Measurements from ENCODE around the gene CDKN3.
"Not testable (repeated sequence)": the region's sequence is repeated elsewhere in the genome, so short reads cannot be mapped to it uniquely, and the experiment has no call there.

CDKN3 gene

GRCh38 chr14:54424479-54424901 is 27.7 kb downstream of the CDKN3 start:
- no peak for FAIRE-seq

GRCh38 chr14:54425068-54425467 is 28.3 kb downstream of the CDKN3 start:
- no peak for FAIRE-seq

DNA sequence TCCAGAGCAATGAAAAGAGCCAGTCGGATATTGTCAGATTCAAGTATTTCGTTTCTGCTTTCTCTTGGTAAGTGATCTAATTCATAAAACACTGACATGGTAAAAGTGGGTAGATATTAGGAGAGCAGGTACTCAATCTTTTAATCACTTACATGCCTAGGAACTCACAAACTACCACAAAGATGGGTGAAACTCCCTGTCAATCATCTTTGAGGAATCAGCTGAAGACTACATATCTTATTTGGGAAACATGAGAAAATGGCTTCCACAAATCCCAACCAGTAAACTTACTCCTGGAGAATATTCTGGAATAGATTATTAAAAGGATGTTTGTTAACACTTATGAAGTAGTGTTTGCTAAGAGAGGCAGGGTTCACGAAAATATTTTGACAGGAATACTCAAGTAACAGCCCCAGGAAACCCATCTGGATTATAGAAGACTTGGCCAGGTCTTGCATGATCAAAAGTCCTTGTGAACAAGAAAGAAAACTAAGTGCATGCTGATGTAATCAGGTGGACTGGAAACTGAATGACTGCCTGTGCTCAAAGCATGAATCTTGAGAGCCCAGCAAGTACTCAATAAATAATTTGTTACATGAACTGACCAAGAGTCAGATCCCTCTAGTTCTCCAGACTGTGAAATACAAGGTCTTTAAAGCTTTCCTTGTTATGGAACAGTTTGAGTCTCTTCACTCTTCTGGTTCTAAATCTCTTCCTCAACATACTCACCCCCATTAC is 28.9 kb downstream of the CDKN3 start:
- FAIRE-seq: no peak

DNA sequence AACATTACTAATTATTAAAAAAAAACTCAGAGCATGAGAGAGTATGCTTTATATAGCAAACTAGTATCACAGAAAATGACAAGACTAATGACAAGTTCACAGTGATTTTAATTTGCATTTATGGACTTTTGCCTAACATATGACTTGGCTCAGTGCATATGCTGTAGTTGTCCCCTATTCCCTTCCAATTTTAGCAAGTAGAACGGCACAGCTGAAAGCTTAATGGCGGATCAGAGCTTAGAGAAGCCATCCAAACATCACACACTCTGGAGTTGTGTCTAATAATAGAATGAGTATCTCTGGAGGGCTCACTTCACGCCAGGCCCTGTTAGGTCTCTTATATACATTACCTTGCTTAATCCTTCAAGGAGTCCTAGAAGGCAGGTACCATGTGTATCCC is 31.1 kb downstream of the CDKN3 start:
- no peak for FAIRE-seq

DNA sequence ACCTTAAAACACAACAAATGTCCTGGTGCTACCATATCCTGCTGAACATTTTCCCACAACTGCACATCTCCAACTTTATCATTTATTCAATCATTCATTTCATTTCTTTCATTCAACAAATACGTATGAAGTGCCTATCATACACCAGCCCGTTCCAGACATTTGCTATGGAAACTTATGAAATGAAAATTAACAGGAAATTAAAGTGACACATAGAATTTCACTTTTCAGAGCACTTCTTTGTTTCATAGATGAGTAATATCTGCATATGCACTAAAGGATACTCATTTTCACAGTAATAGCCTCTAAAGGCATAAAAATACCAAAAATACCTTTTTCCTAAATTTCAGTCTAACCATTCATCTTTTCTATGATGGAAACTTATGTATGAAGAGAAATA is 31.7 kb downstream of the CDKN3 start:
- FAIRE-seq: no peak

- no peak for FAIRE-seq
These were observed 38.7 kb downstream of the CDKN3 start for GRCh38 chr14:54435500-54435981.

GRCh38 chr14:54437954-54438353 is 41.1 kb downstream of the CDKN3 start:
- FAIRE-seq: not testable (repeated sequence)

GRCh38 chr14:54438703-54439102 is 41.9 kb downstream of the CDKN3 start:
- FAIRE-seq: no peak

DNA sequence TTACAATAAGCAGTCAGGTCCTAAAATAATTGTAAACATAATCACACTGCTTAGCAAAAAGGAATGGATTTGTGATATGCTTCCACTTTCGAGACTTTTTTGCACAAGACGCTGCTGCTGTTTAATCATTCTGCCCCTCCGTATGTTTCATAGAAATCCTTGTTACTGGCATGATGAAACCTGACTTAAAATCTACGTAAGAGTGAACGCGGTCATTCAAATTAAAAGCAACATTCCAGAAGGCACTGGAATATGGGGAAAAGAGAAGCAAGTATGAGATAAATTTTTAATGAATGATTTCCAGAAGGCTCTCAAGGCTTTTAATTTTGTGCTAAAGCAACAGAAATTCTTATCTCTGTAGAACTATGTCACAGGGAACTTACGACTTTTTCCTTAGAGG is 43.2 kb downstream of the CDKN3 start:
- no peak for FAIRE-seq

DNA sequence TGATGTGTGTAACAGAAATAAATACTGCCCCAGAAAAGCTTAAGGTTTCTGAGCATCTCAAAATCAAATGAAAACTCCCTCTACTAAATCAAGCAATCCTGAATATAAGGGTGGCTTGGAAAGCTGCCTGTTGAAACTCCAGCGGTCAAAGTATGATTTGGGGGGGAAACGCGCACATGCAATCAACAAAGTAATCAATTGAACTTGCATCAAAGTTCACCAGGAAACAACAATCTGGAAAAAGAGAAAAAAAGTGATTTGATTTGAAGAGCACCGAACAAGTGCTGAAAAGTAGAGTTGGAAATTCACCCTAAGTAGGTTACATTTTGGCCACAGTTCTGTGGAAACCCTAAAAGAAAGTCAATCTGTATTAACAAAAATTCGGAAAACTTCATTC is 43.7 kb downstream of the CDKN3 start:
- no peak for FAIRE-seq

DNA sequence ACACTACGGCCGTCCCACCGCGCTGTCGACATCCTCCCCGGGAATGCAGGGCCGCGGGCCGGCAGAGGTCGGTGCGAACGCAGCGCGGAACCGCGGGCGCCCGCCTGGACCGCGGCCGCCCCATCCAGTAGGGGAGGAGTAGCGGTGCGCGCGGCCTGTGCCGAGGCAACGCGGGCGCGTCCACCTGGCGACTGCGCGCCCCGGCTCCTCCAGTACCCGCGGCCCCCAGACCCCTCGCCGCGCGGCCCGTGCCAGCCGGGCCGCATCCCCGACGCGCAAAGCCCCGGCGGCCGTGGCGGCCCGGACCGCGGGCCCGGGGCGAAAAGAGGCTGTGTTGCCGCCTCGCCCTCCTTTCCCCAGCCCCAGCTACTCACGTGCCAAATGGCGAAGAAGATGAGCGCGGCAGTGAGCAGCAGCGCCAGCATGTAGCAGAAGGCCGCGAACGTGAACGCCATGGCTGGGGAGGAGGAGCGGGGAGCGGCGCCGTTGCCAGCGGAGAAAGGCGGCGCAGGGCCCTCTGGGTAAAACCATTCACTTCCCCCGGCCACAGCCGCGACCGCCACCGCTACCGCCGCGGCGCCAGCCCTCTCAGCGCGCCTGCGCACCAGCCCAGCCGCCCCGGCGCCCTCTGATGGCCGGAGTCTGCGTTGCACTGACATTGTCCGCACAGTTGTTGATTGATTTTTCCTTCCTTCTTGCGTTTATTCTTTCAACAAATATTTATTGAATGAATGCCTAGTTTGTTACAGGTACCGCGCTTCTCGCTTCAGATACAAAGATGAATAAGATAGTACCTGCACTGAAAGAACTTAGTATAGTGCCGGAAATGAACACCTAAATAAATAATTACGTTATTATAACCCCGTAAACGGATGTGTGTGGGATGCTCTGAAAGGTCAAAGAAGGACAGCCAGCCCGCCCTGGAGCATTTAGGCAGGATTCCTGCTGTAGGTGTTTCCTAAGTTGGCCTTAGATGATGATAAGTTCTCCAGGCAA is 44.4 kb downstream of the CDKN3 start, which contains the start of gene CNIH1:
Gene CNIH1 (minus strand): TSS at position 502 of the 996 bp plus-strand sequence. CDS start 47 bp downstream, at position 455.
- FAIRE-seq: no peak

GRCh38 chr14:54442961-54443360 is 46.2 kb downstream of the CDKN3 start:
- FAIRE-seq: not testable (repeated sequence)

DNA sequence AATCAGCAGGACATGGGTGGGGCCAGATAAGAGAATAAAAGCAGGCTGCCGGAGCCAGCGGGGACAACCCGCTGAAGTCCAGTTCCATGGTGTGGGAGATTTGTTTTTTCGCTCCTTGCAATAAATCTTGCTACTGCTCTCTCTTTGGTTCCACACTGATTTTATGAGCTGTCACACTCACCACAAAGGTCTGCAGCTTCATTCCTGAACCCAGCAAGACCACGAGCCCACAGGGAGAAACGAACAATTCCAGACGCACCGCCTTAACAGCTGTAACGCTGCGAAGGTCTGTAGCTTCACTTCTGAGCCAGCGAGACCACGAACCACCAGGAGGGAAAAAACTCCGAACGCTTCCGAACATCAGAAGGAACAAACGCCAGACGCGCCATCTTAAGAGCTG is 47.2 kb downstream of the CDKN3 start:
- FAIRE-seq: no peak

GRCh38 chr14:54444681-54445080 is 47.9 kb downstream of the CDKN3 start:
- no peak for FAIRE-seq

DNA sequence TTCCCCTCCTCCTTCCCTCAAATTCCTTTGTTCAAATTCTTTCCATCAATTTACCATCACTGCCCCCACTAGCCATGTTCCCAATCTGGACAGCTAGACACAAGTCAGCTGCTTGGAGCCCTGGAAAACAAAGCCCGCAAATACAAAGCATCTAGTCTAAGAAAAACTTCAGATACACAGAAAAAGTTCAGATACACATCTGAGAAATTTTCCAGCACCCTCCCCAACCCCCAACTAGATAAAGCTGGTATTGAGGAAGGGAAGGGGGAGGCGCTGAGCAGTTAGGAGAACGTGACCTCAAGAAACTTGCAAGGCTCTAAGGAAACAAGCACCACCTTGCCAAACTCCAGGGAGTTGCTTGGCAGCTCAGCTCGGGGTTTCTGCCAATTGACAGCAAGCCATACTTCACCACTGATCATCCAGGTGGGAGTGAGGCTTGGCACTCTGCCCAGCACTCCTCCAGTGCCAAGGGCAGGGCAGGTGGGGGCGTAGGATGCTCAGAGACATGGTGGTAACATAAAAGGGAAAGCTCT is 49.4 kb downstream of the CDKN3 start:
- FAIRE-seq: no peak

- no peak for FAIRE-seq
These were observed 50.5 kb downstream of the CDKN3 start for GRCh38 chr14:54447231-54447692.

- FAIRE-seq: no peak
These were observed 53.7 kb downstream of the CDKN3 start for GRCh38 chr14:54450535-54450934.

DNA sequence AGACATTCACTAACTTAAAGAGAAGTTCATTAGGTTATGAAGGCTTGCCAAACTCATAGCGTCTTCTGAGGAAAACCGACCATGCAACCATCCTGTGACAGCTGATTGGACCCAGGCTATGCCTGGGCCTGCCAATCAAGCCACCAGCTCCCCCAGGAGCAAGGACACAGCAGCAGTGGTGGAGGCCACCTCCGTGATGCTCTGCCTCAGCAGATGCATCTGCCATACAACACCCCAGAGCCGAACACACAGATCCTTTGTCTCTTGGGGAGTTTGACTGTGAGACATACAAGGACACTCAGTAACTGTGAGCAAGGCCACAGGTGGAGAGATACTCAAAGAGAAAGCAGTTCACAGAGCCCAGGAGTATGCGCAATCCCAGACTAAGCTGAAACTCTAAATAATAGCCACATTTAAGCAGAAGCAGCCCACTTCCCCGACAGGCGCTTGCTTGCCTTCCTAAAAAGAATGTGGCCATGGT is 54.4 kb downstream of the CDKN3 start:
- FAIRE-seq: no peak

- FAIRE-seq: no peak
These were observed 55.2 kb downstream of the CDKN3 start for GRCh38 chr14:54451961-54452360.

DNA sequence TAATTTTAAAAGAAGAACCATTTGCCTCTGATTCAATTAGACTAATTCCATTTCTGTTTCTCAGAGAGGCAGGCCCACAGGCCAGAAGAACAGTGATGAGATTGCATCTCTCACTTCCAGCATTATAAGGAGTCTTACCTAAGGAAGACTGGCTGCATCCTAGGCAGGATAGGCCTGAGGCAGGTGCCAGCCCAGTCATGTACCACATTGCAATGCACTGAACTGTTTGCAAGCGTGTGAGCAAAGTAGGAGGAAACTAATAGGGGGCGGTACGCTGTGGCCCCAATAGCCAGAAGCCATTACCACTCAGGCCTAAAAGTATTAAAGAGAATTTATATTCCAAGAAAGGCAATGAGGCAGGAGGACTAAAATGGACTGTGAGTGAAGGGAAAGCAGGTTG is 56.4 kb downstream of the CDKN3 start:
- FAIRE-seq: no peak

GRCh38 chr14:54453990-54454389 is 57.2 kb downstream of the CDKN3 start:
- FAIRE-seq: not testable (repeated sequence)

DNA sequence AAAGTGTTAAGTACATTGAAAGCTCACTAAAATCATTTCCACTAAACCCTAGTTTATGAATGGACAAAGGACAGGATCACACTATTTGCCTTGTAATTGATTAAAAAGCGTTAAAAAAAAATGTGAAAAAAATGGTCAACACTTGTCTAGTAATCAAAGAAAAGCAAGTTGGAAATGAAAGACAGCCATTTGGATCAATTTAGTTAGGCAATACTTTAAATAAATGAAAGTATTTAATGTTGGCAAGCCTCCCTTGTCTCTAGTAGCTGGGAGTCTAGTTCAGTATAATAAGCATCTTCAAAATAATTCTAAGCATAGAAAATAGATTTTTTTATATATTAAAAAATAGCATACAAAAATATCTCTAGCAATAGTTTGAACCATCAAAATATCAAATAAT is 58.6 kb downstream of the CDKN3 start:
- no peak for FAIRE-seq

All from endometrium (tissue), 2 donors.